ENCODE data around the gene PPIAL4G.
"Not testable (repeated sequence)": the region's sequence is repeated elsewhere in the genome, so short reads cannot be mapped to it uniquely, and the experiment has no call there.

- not testable (repeated sequence) for TF ChIP-seq HOXC10 (CRISPR knock-in tag; IDR thresholded peaks at IDR 0.05); CTCF (tag by site-specific recombination; IDR thresholded peaks at IDR 0.05); ZNF701 (tag by site-specific recombination; IDR thresholded peaks at IDR 0.05); ZNF16 (tag by site-specific recombination; IDR thresholded peaks at IDR 0.05; ENCODE audit: low read depth)
These were observed 39.0 kb upstream of the PPIAL4G start for GRCh38 chr1:148522072-148522471.

Measured in HEK293 (cell line).